GM18511 (cell line): ENCODE measurements around the gene PSD.

Source experiments
- ATAC-seq: cut with Tn5 transposase; IDR thresholded peaks from one replicate; pipeline ENCODE4 v1.9.1; 2021; ENCODE audit warnings: mild to moderate bottlenecking, moderate library complexity; ENCODE audit not compliant: unreplicated experiment

Gene PSD

GRCh38 chr10:102444851-102445250 is 26.3 kb upstream of the PSD start:
- ATAC-seq: no peak

- no peak for ATAC-seq
These were observed 19.8 kb upstream of the PSD start for GRCh38 chr10:102438374-102438773.

GRCh38 chr10:102437515-102437914 is 18.9 kb upstream of the PSD start:
- no peak for ATAC-seq

- no peak for ATAC-seq
These were observed 17.7 kb upstream of the PSD start for GRCh38 chr10:102436312-102436711.

GRCh38 chr10:102435529-102436233 is 17.1 kb upstream of the PSD start:
- no peak for ATAC-seq

GRCh38 chr10:102435133-102435497 is 16.5 kb upstream of the PSD start:
- ATAC-seq: no peak

- ATAC-seq: no peak
These were observed 16.0 kb upstream of the PSD start for GRCh38 chr10:102434394-102435132.

- no peak for ATAC-seq
These were observed 15.0 kb upstream of the PSD start for GRCh38 chr10:102433619-102434046.

GRCh38 chr10:102432162-102432950 is 13.8 kb upstream of the PSD start, which contains the start of gene CUEDC2:
Gene CUEDC2 (minus strand): TSS chr10:102432574. CDS start chr10:102425188, 7,386 bp downstream.
- peak; percentile 79 for ATAC-seq

GRCh38 chr10:102431452-102432124 is 13.0 kb upstream of the PSD start:
- no peak for ATAC-seq

GRCh38 chr10:102429468-102429867 is 10.9 kb upstream of the PSD start:
- ATAC-seq: no peak

- no peak for ATAC-seq
These were observed 8.3 kb upstream of the PSD start for GRCh38 chr10:102426803-102427287.

- ATAC-seq: no peak
These were observed 6.9 kb upstream of the PSD start for GRCh38 chr10:102425444-102425843.

GRCh38 chr10:102424916-102425315 is 6.3 kb upstream of the PSD start:
- ATAC-seq: no peak

GRCh38 chr10:102424145-102424544 is 5.6 kb upstream of the PSD start:
- no peak for ATAC-seq

- no peak for ATAC-seq
These were observed 4.9 kb upstream of the PSD start for GRCh38 chr10:102423372-102423968.

- peak; percentile 47 for ATAC-seq
These were observed 4.1 kb upstream of the PSD start for GRCh38 chr10:102422545-102423129.

GRCh38 chr10:102421757-102422512 is 3.4 kb upstream of the PSD start:
- ATAC-seq: peak; percentile 6

- ATAC-seq: no peak
These were observed 2.8 kb upstream of the PSD start for GRCh38 chr10:102421507-102421756.
